AG04449 (cell line): ENCODE measurements around the gene LRBA.

Experiments used
- CTCF ChIA-PET: fragments of 350-600 bp; formaldehyde crosslinking; extraction: SDS; loops from one replicate; lab custom pipeline; 2021; ENCODE audit warnings: antibody characterized with exemption; lab: Yijun Ruan, JAX
- POLR2A ChIA-PET: fragments of 400-600, 350-600 bp; formaldehyde crosslinking; extraction: SDS; loops from one replicate; lab custom pipeline; 2020; ENCODE audit warnings: antibody characterized with exemption, inconsistent platforms; lab: Yijun Ruan, JAX
- DNase-seq: peaks from one replicate; pipeline ENCODE4 v3.0.0-alpha.2; 2010; ENCODE audit warnings: low read depth, low spot score
- H3K4me3 ChIP-seq: 2 replicates; pipeline ENCODE4 v1.5.1; 2011; ENCODE audit warnings: low read depth, mild to moderate bottlenecking, control low read depth, low read length
- CTCF ChIP-seq: IDR thresholded peaks from one replicate; pipeline ENCODE4 v1.5.1; 2011; ENCODE audit warnings: mild to moderate bottlenecking, moderate library complexity, low read length, control low read depth, inconsistent platforms; ENCODE audit not compliant: insufficient read depth; ENCODE audit errors: missing control alignments

LRBA gene

GRCh38 chr4:150240011-150240410 is 775.1 kb downstream of the LRBA start:
- TF ChIP-seq CTCF = no peak
- ChIA-PET CTCF (interaction anchor here (1.6 to 7.5 kb wide), 2 partner anchors 25 to 233 kb away, joined by 3 to 136 read pairs; no protein-coding TSS in a partner anchor), POLR2A (interaction anchor here (0.6 kb wide), 1 partner anchor 340 kb away, joined by 3 read pairs; no protein-coding TSS in a partner anchor)
- H3K4me3 ChIP-seq = no peak overlapping the region
- DNase-seq = no peak

- no peak for TF ChIP-seq CTCF
- DNase-seq = no peak
- H3K4me3 ChIP-seq = no peak overlapping the region
- CTCF ChIA-PET = interaction anchor here (7.5 kb wide), 1 partner anchor 232 kb away, joined by 136 read pairs; no protein-coding TSS in a partner anchor
- POLR2A ChIA-PET = no interaction called here
Measured at GRCh38 chr4:150238591-150238990, 776.5 kb downstream of the LRBA start.

- H3K4me3 ChIP-seq = no peak overlapping the region
- no peak for TF ChIP-seq CTCF
- peak; percentile 94 for DNase-seq
- ChIA-PET CTCF (no interaction called here), POLR2A (no interaction called here)
Measured at GRCh38 chr4:150237110-150237872, 777.8 kb downstream of the LRBA start.

GRCh38 chr4:150236626-150237025 is 778.5 kb downstream of the LRBA start:
- TF ChIP-seq CTCF = no peak
- DNase-seq = no peak
- ChIA-PET POLR2A (no interaction called here), CTCF (no interaction called here)
- no peak overlapping the region for H3K4me3 ChIP-seq

GRCh38 chr4:150235808-150236271 is 779.2 kb downstream of the LRBA start:
- DNase-seq = no peak
- ChIA-PET CTCF (interaction anchor here (1.0 to 1.4 kb wide), 2 partner anchors 226 to 232 kb away, joined by 3 to 4 read pairs; no protein-coding TSS in a partner anchor), POLR2A (interaction anchor here (0.6 to 1.3 kb wide), 3 partner anchors 11 to 198 kb away, joined by 3 to 4 read pairs (median 3); no protein-coding TSS in a partner anchor)
- H3K4me3 ChIP-seq = no peak overlapping the region
- TF ChIP-seq CTCF = no peak

- ChIA-PET POLR2A (interaction anchor here (0.9 to 1.3 kb wide), 2 partner anchors 10 to 45 kb away, joined by 3 to 4 read pairs; no protein-coding TSS in a partner anchor), CTCF (interaction anchor here (1.0 to 1.4 kb wide), 2 partner anchors 225 to 232 kb away, joined by 3 to 4 read pairs; no protein-coding TSS in a partner anchor)
- no peak overlapping the region for H3K4me3 ChIP-seq
- no peak for DNase-seq
- TF ChIP-seq CTCF = no peak
Measured at GRCh38 chr4:150235317-150235716, 779.8 kb downstream of the LRBA start.
